ENCODE results near the gene RESF1.

Gene RESF1

GRCh38 chr12:31944299-31944698, 14.9 kb upstream of the RESF1 start:
- TF ChIP-seq POLR2AphosphoS5 (IDR thresholded peaks at IDR 0.05; ENCODE audit: low read depth, low read length) (no peak), FOXP2 (optimal IDR thresholded peaks at IDR 0.05; ENCODE audit: borderline replicate concordance, extremely low read depth, extremely low read length, insufficient read depth) (no peak), SIN3A (IDR thresholded peaks at IDR 0.05; ENCODE audit: borderline replicate concordance, insufficient read depth, low read length) (no peak), TAF1 (IDR thresholded peaks at IDR 0.05; ENCODE audit: borderline replicate concordance, insufficient read depth, low read length) (no peak)
- TF ChIP-seq, protein P1, sequence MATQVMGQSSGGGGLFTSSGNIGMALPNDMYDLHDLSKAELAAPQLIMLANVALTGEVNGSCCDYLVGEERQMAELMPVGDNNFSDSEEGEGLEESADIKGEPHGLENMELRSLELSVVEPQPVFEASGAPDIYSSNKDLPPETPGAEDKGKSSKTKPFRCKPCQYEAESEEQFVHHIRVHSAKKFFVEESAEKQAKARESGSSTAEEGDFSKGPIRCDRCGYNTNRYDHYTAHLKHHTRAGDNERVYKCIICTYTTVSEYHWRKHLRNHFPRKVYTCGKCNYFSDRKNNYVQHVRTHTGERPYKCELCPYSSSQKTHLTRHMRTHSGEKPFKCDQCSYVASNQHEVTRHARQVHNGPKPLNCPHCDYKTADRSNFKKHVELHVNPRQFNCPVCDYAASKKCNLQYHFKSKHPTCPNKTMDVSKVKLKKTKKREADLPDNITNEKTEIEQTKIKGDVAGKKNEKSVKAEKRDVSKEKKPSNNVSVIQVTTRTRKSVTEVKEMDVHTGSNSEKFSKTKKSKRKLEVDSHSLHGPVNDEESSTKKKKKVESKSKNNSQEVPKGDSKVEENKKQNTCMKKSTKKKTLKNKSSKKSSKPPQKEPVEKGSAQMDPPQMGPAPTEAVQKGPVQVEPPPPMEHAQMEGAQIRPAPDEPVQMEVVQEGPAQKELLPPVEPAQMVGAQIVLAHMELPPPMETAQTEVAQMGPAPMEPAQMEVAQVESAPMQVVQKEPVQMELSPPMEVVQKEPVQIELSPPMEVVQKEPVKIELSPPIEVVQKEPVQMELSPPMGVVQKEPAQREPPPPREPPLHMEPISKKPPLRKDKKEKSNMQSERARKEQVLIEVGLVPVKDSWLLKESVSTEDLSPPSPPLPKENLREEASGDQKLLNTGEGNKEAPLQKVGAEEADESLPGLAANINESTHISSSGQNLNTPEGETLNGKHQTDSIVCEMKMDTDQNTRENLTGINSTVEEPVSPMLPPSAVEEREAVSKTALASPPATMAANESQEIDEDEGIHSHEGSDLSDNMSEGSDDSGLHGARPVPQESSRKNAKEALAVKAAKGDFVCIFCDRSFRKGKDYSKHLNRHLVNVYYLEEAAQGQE (IDR thresholded peaks at IDR 0.05; ENCODE audit: insufficient read depth in 1 of 2, low read depth in 2 of 2, low read length in 2 of 2): no peak

- TF ChIP-seq, protein P1 (IDR thresholded peaks at IDR 0.05; ENCODE audit: insufficient read depth in 1 of 2, low read depth in 2 of 2, low read length in 2 of 2): no peak
- TF ChIP-seq SIN3A (IDR thresholded peaks at IDR 0.05; ENCODE audit: borderline replicate concordance, insufficient read depth, low read length) (no peak), TAF1 (IDR thresholded peaks at IDR 0.05; ENCODE audit: borderline replicate concordance, insufficient read depth, low read length) (no peak), POLR2AphosphoS5 (IDR thresholded peaks at IDR 0.05; ENCODE audit: low read depth, low read length) (no peak), FOXP2 (optimal IDR thresholded peaks at IDR 0.05; ENCODE audit: borderline replicate concordance, extremely low read depth, extremely low read length, insufficient read depth) (no peak)
Observed at GRCh38 chr12:31947971-31948370, 11.2 kb upstream of the RESF1 start.

DNA sequence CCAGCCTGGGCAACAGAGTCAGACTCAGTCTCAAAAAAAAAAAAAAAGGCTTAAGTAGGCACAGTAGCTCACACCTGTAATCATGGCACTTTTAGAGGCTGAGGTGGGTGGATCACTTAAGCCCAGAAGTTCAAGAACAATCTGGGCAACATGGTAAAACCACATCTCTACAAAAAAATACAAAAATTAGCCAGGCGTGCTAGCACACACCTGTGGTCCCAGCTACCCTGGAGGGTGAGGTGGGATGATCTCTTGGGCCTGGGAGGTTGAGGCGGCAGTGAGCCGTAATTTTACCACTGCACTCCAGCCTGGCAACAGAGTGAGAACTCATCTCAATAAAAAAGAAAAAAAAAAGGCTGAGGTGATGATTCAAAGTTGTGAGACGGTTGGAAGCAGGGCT, 9.1 kb upstream of the RESF1 start:
- TF ChIP-seq FOXP2 (optimal IDR thresholded peaks at IDR 0.05; ENCODE audit: borderline replicate concordance, extremely low read depth, extremely low read length, insufficient read depth) (no peak), TAF1 (IDR thresholded peaks at IDR 0.05; ENCODE audit: borderline replicate concordance, insufficient read depth, low read length) (no peak), POLR2AphosphoS5 (IDR thresholded peaks at IDR 0.05; ENCODE audit: low read depth, low read length) (no peak), SIN3A (IDR thresholded peaks at IDR 0.05; ENCODE audit: borderline replicate concordance, insufficient read depth, low read length) (no peak)
- TF ChIP-seq, protein P1 (IDR thresholded peaks at IDR 0.05; ENCODE audit: insufficient read depth in 1 of 2, low read depth in 2 of 2, low read length in 2 of 2): no peak

- no peak for TF ChIP-seq SIN3A (IDR thresholded peaks at IDR 0.05; ENCODE audit: borderline replicate concordance, insufficient read depth, low read length)
- TF ChIP-seq POLR2AphosphoS5 (IDR thresholded peaks at IDR 0.05; ENCODE audit: low read depth, low read length): no peak
- TF ChIP-seq, protein P1 (IDR thresholded peaks at IDR 0.05; ENCODE audit: insufficient read depth in 1 of 2, low read depth in 2 of 2, low read length in 2 of 2): no peak
Observed at GRCh38 chr12:31950492-31950891, 8.7 kb upstream of the RESF1 start.

DNA sequence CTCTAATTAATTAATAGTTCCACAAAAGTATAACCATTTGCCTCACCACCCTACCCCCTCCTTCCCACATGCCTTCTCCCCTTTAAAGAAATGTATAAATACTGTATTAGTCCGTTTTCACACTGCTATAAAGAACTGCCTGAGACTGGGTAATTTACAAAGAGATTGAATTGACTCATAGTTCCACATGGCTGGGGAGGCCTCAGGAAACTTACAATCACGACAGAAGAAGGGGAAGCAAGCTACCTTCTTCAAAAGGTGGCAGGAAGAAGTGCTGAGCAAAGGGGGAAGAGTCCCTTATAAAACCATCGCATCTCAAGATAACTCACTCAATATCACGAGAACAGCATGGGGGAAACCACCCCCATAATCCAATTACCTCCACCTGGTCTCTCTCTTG, 8.2 kb upstream of the RESF1 start:
- no peak for TF ChIP-seq SIN3A (IDR thresholded peaks at IDR 0.05; ENCODE audit: borderline replicate concordance, insufficient read depth, low read length)
- TF ChIP-seq POLR2AphosphoS5 (IDR thresholded peaks at IDR 0.05; ENCODE audit: low read depth, low read length): no peak
- TF ChIP-seq TAF1 (IDR thresholded peaks at IDR 0.05; ENCODE audit: borderline replicate concordance, insufficient read depth, low read length): no peak
- no peak for TF ChIP-seq FOXP2 (optimal IDR thresholded peaks at IDR 0.05; ENCODE audit: borderline replicate concordance, extremely low read depth, extremely low read length, insufficient read depth)
- TF ChIP-seq, protein P1 (IDR thresholded peaks at IDR 0.05; ENCODE audit: insufficient read depth in 1 of 2, low read depth in 2 of 2, low read length in 2 of 2): no peak
